WI38 (cell line): ENCODE measurements around the gene SHB.
A peak's percentile ranks its signal among the peaks of the same experiment; 100 is the strongest.

Experiments
- H3K4me3 ChIP-seq: 2 replicates; pipeline ENCODE4 v1.5.1; 2011; ENCODE audit warnings: low read depth, mild to moderate bottlenecking, control low read depth, low read length
- CTCF ChIP-seq: IDR thresholded peaks from 2 replicates; pipeline ENCODE4 v1.5.1; 2012; ENCODE audit warnings: low read depth, mild to moderate bottlenecking, control low read depth, low read length

The SHB gene

GRCh38 chr9:38026021-38026809 is 42.8 kb downstream of the SHB start:
- peak overlapping the region; percentile 33 for H3K4me3 ChIP-seq
- no peak for TF ChIP-seq CTCF

- H3K4me3 ChIP-seq: no peak overlapping the region
Measured at GRCh38 chr9:38025166-38025565, 43.9 kb downstream of the SHB start.

GRCh38 chr9:38024036-38024681 is 44.9 kb downstream of the SHB start:
- no peak for TF ChIP-seq CTCF

More at GRCh38 chr9:38025166-38025565, 43.9 kb downstream of the SHB start:
- TF ChIP-seq CTCF: no peak

DNA sequence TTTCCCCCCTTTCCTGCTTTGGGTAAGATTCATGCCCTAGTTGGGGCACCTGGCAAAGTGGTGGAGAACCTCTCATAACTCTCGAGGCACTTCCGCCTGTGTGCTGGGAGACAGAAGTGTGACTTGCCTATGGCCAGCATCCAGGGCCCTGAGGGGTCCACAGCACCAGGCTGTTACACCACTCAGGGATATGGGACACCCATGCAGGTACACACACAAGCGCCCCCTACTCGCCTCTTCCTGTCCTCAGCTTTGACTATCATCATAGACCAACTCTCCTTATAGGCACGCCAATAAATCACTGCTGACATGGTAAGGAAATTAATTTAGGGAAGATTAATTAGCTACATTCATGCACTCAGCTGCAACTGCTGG is 45.4 kb downstream of the SHB start:
- TF ChIP-seq CTCF: no peak

More at GRCh38 chr9:38024036-38024681, 44.9 kb downstream of the SHB start:
- H3K4me3 ChIP-seq: 0 out of 2 replicates have a peak overlapping the region, but pooled peaks have one; percentile 20

DNA sequence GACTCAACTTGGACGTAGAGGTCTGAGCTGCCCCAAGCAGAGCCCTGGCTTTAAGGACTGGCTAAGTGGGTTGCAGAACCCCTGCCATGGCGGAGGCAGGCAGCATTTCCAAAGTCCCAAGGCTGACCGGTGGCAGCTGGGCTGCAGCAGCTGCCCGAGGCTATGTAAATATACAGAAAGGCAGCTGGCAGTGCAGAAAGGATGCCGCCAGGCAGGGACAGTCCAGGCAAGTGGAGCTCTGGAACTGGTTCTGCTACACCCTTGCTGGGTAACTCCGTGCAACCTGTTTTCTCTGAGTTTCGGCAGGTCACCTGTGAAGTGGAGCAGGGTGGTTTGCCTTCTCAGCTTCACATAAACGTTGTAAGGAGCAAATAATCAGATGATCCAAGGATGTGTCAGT is 46.0 kb downstream of the SHB start:
- TF ChIP-seq CTCF: no peak
- no peak overlapping the region for H3K4me3 ChIP-seq

More for the DNA sequence above, 45.4 kb downstream of the SHB start:
- no peak overlapping the region for H3K4me3 ChIP-seq

- no peak for TF ChIP-seq CTCF
- no peak overlapping the region for H3K4me3 ChIP-seq
Measured at GRCh38 chr9:38022203-38022895, 46.7 kb downstream of the SHB start.
